GM21423 (cell line): Measurements from ENCODE around the gene CCDC27.
"Not testable (repeated sequence)": the region's sequence is repeated elsewhere in the genome, so short reads cannot be mapped to it uniquely, and the experiment has no call there.

Experiments used
- ATAC-seq: cut with Tn5 transposase; IDR thresholded peaks from one replicate; pipeline ENCODE4 v1.9.1; 2021; ENCODE audit warnings: mild to moderate bottlenecking, moderate library complexity; ENCODE audit not compliant: unreplicated experiment

CCDC27 gene

DNA sequence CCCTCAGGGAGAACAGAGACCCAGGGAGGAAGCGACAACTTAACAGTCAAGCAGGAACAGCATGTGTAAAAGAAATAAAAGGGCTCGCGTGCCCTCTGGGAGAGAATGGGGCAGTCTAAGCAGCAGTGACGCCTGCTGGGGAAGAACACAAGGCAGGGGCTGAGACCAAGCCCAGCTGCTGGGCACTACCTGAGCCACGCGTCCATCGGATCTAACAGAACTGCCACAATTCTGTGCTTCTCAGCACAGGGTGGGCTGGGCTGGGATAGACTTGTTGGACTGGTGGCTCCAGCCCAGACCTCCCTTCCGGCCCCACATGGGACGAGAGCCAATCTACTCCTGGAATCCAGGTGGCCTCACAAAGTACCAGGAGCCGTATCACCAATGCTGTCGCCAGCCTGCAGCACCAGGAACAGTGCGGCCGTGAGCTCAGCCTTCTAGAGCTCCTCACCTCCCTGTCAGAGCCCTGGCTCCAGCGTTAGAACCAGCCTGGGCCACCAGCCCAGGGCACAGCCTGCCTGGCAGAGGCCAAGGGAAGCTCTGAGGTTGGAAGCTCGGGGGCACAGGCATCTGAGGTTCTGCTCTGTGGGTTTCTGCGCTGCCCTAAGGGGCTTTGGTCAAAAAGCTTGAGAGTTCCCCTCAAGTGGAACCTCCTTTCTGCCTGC lies 36.6 kb downstream of the CCDC27 start:
- ATAC-seq: no peak

DNA sequence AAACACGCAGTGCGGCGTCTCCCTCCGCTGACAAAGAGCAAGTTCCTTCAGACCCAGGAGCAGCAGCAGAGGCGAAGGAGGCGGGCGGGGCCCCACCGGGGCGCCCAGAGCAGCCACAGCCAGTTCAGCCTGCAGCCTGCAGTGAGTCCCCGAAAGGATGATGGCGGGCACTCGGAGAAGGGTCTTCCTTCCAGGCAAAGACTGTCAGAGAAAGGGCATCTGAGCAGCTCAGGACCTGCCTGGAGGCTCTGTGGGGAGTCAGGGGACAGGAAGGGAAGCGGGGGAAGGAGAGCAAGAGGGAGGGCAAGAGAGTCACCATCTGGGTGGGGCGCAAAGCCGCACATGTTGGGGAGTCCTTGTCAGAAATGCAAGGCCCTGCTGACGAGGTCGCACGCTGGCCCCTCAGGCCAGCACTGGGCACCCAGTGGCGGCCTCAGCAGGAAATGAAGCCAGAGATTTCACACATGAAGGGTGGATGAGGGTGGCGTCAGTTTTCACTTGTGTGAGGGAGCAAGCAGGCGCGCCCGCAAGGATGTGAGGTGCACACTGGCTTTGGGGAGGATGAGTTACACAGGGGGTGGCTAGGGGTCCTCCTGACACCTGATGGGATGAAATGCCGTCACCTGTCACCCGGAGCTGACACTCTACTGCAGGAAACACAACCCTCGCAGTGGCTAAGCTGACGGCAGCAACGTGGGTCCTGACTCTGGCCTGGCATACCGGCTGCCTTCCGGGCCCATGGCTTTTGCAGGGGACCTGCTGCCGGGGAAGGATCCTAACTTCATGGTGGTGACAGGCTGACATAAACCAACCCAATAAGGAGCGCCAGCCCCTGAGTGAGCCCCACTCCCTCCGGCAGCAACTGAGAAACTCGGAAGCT lies 37.4 kb downstream of the CCDC27 start:
- ATAC-seq: no peak

GRCh38 chr1:3790500-3790923 lies 38.3 kb downstream of the CCDC27 start:
- no peak for ATAC-seq

GRCh38 chr1:3790952-3791351 lies 38.7 kb downstream of the CCDC27 start:
- no peak for ATAC-seq

- peak; percentile 21 for ATAC-seq
Measured at GRCh38 chr1:3795453-3796214, 43.4 kb downstream of the CCDC27 start.

- ATAC-seq: peak; percentile 98
Measured at GRCh38 chr1:3796215-3797061, 44.2 kb downstream of the CCDC27 start, which contains the start of gene LRRC47. TSS of gene LRRC47 (minus strand) at chr1:3796498. CDS start at chr1:3796476, 22 bp downstream.

- ATAC-seq: no peak
Measured at GRCh38 chr1:3799976-3800685, 47.9 kb downstream of the CCDC27 start.

DNA sequence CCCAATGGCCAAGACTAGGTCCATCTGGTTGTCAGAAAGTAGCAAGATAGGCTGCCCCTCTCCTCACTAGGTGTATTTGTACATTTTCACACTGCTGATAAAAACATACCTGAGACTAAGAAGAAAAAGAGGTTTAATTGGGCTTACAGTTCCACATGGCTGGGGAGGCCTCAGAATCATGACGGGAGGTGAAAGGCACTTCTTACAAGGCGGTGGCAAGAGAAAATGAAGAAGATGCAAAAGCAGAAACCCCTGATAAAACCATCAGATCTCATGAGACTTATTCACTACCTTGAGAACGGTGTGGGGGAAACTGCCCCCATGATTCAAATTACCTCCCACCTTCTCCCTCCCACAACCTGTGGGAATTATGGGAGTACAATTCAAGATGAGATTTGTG lies 48.5 kb downstream of the CCDC27 start:
- ATAC-seq: not testable (repeated sequence)

- no peak for ATAC-seq
Measured at GRCh38 chr1:3803905-3804626, 51.8 kb downstream of the CCDC27 start.

DNA sequence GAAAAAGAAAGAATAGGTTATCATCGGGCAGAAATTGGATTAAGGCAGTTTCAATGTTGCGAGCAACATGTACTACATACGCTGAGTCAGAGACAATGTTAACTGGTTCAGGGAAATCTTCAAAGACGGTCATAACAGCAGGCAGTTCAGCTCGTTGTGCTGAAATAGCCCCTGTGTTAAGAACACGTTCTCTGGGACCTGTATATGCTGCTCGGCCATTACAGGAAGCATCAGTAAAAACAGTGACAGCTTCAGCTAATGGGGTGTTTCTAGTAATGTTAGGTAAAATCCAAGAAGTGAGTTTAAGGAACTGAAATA lies 52.3 kb downstream of the CCDC27 start:
- not testable (repeated sequence) for ATAC-seq

GRCh38 chr1:3805038-3805437 lies 52.8 kb downstream of the CCDC27 start:
- ATAC-seq: no peak

- ATAC-seq: no peak
Measured at GRCh38 chr1:3807769-3808168, 55.5 kb downstream of the CCDC27 start.

DNA sequence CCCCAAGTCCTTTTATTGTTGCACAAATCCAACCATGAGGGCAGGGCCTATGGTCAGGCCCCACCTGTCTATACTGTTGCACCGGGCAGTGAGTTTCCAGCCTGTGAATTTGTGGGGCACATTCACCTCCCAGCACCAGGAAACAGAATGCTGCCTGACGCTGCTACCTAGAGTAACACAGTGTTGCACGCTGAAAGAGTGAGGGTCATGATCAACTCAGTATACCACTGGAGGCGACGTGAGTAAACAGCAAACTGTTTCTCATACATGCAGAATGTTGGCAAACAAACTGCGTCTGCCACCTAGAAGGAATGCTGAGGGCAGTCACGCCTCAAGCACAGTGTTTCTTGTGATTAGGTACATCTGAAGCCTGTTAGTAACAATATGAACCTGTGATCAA lies 57.4 kb downstream of the CCDC27 start:
- ATAC-seq: no peak

- ATAC-seq: not testable (repeated sequence)
Measured at GRCh38 chr1:3810149-3810761, 58.0 kb downstream of the CCDC27 start.

DNA sequence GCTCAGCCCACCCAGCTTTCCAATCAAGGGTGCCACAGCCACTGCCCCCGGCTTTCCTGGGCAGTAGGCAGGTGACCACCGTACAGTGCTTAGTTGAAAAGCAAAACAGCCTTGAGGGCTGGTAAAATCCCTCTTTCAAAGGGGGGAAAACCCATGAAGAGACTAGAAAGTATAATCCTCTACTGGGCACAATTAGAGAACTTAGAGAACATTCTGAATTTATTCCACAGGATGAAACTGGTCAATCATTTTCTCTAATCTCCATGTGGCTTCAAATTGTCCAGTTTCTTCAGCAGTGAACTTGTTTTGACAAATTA lies 59.3 kb downstream of the CCDC27 start:
- ATAC-seq: no peak

GRCh38 chr1:3814065-3814464 lies 61.8 kb downstream of the CCDC27 start:
- no peak for ATAC-seq

GRCh38 chr1:3814771-3815561 lies 62.7 kb downstream of the CCDC27 start:
- no peak for ATAC-seq
